GM19099 (cell line): Measurements from ENCODE around the gene SMIM44.

Source experiments
- POLR2A ChIP-seq: IDR thresholded peaks from 3 replicates; pipeline ENCODE4 v1.6.1; 2011; ENCODE audit warnings: low read depth; ENCODE audit not compliant: insufficient read length; ENCODE audit errors: extremely low read depth

Gene SMIM44

DNA sequence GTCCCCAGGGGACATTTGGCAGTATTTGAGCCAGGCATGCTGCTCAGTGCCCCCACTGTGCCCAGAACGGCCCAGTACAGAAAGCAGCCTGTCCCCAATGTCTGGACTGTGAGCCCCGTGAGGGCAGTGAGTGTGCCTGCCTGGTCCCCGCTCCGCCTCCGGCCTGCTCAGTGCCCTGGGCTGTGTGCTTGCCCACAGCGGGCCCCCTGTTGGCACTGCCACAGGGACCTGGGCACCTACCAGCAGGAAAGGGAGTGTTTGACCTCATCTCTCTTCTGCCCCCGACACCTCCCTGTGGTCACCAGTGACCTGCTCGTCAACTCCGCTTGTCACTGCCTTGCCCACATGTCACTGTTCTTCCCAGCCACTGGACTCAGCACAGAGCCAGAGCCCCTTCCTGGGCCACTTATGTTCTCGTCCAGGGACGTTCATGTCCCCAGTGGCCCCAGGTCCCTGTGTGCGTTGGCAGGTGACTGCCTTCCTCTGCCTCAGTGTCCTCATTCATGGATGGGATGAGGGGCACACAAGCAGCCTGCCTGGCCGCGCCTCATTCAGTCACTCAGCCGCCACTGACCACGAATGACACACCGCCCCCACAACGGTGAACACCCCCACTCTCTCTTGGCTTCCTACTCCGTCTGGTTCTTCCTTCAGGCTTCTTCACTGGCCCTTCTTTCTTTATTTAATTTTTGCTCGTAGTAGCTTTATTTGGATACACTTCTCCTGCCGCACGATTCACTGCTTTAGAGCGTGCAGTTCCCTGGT, 25.7 kb upstream of the SMIM44 start:
- no peak for TF ChIP-seq POLR2A

DNA sequence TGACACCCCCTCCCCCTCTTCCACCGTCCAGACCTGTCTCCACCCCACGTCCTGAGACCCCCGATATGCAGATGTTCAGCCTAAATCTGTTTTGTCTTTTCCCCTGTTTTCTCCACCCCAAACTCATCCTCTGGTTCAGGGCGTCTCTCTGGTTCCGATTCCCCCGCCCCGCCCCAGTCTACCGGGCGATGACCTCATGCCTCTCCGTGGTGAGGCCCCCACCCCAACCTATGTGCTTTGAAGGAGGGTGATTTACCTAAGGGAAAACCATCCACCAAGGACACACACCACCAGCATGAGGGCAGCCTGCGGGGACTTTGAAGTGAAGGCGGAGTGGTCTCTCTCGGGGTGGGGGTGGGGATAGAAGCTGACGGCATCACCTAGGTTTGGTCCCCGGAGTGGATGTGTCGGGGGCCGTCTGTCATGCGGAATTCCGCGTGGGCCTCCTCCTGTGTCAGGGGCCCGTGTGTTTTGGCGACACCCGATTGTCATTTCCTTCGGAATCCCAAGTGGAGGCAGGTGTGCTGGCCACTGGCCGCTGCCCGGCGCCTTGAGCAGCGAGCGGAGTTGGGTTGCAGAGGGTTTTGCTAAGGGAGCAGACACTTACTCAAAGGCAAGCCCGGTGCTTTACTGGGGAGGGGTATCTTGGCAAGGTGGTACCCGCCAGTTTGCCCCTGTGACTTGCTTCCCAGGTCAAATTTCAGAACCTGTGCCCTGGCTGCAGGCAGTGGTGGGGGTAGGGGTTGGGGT, 24.3 kb upstream of the SMIM44 start:
- no peak for TF ChIP-seq POLR2A

DNA sequence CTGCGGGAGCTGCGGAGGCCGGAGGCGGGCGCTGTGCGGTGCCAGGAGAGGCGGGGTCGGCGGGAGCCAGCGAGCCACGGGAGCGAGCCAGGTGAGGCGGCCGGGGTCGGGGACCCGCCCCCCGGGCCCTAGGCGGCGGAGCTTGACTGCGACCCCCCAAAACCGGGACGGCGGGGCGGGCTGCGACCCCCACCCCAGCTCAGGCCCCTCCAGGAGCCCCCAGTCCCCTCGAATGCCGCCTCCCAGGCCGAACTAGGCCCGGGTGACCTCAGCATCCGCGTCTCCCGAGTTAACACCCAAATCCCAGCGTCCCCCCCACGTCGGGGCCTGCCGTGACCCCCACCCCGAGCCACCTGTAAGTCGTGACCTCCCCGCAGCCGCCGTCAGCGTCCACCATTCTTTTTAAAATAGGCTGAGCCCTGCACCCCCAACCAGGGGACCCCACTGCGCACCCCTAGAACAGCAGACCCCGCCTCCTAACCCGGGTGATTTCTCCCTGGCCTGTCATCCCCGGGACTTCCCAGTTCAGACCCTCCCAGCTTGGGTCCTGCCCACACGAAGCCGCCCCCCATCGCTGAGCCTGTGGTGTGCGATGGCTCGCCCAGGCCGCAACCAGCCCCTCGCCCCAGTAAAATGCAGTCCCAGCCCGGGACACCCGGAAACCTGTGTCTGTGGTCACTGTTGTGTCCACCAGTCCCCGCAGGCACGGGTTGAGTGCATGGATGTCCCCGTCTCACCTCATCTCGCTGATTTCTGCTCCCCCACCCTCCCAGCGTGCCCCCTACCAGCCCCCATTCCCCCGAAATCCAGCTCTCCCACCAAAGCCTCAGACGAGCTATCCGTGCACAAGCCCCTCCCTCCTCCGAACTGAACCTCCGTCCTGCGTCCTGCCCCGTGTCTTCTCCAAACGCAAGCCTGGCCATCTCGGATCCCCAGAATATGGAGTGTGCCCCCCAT, 23.4 kb upstream of the SMIM44 start:
- no peak for TF ChIP-seq POLR2A

DNA sequence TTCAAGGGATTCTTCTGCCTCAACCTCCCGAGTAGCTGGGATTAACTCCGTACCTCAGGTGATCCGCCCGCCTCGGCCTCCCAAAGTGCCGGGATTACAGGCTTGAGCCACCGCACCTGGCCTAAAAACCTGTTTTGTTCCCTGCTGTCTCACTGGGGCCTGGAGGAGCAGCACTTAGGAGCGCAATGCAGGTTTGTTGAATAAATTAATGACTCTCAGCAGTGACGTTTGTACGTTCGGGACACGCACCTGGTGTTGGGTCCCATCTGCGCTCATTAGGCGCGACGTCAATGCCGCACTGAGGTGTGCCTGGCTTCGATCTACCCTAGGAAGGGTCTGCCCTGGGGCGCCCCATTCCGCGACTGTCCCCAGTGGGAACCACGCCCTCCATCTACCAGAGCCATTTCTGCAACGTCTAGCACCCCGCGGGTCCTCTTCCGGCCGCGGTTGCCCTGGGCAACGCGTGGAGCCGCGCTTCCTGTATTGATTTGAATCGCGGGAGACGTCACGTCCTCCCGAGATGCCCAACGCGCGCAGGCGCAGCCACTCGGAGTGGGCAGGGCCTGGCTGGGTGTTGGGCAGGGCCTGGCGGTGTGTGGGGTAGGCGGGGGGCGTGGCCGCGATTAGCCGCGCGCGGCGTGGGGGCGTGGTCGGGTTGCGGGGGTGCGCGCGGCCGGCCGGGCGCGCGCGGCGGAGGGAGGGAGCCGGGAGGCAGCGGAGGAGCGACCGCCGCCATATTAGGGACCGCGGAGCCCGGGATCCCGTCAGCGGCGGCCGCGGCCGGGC, 22.6 kb upstream of the SMIM44 start, which contains the start of gene FZR1:
FZR1 (plus strand) TSS at position 714 of the 786 bp plus-strand sequence. CDS start 16,679 bp downstream, outside the sequence.
- TF ChIP-seq POLR2A = peak; percentile 70

DNA sequence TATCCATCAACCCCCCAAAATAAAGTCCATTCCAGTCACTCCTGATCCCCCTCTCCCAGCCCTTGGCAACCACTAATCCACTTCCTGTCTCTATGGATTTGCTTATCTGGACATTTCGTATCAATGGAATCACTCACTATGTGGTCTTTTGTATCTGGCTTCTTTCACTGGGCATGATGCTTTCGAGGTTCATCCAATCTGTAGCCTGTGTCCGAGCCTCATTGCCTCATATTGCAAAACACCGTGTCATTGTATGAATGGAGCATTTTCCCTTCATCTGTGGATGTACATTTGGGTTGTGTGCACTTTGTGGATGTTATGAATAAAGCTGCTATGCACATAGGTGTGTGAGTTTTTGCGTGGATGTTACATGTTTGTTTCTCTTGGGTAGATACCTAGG, 21.5 kb upstream of the SMIM44 start:
- no peak for TF ChIP-seq POLR2A

DNA sequence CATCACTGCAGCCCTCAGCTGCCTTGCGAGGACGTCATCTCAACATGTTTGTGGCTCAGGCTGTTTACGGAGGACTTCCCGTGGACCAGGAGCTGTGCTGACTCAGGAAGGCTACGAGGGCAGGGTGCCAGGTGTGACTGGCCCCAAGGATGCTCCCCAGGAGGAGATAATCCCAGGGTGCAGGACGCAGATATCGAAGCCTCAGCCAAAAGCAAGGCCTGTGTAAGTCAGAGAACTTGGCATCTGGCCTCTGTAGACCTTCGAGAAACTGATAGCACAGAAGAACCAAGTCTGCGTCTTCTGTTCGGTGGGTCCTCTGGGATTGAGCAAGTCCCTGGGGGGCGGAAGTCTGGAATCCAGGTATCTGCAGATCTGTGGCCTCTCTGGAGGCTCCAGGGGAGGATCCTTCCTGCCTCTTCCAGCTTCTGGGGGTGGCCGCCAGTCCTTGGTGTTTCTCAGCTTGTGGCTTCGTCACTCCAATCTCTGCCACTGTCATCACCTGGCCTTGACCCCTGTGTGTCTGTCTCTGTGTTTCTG, 19.9 kb upstream of the SMIM44 start:
- no peak for TF ChIP-seq POLR2A

DNA sequence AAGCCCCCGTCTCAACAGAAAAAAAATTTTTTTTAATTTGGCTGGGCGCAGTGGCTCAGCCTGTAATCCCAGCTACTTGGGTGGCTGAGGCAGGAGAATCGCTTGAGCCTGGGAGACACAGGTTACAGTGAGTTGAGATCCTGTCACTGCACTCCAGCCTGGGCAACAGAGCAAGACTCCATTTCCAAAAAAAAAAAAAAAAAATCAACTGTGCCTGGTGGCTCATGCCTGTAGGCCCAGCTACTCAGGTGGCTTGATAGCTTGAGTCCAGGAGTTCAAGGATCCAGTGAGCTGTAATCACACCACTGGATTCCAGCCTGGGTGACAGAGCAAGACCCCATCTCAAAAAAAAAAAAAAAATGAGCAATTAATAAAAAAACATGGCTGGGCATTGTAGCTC, 18.5 kb upstream of the SMIM44 start:
- TF ChIP-seq POLR2A = no peak

DNA sequence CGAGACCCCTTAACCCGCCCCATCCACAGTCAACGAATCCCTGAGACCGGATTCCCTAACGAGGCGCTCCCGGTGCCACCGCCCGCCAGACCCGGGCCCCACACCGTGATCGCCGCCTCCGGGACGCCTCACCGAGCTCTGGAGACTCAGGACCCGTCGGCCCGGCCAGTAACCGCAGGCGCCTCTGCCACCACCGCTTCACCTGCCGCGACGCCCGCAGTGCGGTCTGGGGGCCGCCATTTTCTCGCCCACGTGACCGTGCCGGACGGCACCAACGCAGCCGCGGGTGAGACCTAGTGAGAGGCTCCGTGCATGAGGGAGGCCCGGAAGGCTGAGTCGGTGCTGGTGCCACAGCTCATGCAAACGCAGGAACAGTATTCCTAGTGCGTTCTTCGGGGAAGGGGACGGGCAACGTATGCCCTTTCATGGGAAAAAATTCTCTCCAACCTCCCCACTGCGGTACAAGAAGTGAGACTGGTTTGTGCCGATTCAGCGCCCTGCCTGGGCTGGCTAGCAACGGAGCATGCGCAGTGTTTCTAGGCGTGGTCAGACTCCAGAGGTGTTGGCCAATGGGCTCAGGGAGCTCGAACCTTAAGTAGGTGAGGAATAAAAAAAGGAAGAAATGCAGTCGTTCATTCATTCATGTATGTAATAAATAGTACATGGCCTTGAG, 17.3 kb upstream of the SMIM44 start, which contains the start of gene DOHH:
DOHH (minus strand) TSS at position 246 of the 673 bp plus-strand sequence. CDS start 3,860 bp downstream, outside the sequence.
- peak; percentile 85 for TF ChIP-seq POLR2A

DNA sequence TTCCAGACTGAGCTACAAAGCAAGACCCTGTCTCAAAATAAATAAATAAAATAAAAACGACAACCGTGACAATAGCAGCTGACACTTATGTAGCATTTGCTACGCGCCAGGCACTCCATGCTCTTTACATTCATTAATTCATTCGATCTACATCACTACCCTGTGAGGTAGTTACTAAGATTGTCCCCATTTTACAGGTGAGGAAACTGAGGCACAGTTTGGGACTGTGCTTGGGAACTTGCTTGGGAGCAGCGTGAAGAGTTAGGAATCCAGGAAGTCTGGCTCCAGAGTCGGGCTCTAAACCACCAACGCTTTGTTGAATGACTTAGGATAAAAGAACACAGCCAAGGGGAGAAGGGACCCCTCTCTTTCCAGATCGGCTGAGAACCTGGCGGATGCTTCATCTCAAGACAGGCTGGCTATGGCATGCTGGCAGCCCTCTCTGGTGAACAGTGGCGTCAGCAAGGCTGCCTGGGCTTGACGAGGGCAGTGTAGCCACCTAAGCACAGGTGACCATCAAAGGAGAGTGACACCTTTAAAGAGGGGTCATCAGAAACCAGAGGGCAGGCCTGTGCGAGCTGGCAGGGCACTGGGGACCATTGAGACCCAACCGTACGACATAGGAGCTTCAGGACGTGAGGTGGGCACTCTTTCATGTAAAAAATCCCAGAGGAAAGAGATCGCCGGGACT, 16.6 kb upstream of the SMIM44 start:
- TF ChIP-seq POLR2A = no peak

DNA sequence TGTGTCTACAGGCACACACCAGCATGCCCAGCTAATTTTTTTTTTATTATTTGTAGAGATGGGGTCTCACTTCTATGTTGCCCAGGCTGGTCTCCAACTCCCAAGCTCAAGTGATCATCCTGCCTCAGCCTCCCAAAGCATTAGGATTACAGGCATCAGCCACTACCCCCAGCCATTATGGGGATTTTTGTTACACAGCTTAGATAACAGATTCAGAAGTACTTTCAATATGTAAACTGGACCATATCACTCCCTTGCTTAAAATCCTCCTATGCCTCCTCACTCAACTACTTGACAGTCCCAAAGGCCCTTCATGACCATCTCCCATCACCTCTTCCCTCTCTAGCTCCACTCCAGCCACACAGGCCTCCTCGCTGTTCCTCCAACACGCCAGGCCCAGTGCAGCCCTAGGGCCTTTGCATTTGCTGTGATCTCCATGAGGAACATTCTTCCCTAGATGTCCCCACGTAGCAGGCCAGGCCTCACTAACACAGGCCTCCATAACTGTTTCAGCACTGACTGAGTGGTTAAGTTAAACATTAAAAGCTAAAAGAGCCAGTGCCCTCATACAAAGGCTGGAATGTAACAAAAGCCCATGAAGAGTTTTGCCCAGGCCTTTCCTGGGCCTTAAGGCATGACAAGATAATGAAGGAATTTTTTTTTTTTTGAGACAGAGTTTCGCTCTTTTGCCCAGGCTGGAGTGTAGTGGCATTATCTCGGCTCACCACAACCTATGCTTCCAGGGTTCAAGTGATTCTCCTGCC, 14.7 kb upstream of the SMIM44 start:
- no peak for TF ChIP-seq POLR2A

DNA sequence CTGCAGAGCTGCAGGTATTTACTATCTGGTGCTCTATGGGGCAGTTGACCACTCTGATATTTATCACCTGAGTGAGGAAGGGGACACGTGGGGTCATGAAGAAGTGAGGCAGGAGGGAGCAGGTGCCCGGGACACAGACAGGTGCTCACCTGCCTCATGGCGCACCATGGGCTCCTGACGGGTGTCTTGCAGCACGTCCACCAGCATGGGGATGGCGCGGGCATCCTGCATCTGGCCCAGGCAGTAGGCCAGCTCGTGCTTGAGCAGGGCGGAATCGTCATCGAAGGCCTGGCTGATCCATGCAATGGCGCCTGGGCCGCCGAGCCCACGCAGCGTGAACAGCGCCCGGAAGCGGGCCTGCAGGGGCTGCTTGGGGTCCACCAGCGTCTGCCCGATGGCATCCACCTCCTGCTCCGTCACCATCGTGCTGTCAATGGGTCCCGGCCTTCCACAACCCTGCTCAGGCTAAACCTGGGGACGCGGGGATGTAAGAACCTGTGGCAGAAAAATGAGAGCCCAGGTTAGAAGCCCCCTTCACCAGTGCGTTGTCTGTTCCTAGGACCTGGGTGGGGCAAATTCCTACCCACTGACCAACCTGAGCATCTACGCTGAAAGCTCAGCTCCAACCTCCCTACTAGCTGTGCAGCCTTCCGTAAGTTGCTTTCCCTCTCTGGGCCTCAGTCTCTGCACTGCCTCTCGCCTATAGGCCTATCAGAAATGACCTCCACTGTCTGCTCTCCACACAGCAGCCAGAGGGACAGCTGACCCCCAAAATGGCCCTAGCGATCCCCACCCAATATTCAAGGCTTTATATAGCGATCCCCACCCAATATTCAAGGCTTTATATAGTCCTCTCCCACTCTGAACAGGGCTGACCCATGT, 13.4 kb upstream of the SMIM44 start:
- no peak for TF ChIP-seq POLR2A

DNA sequence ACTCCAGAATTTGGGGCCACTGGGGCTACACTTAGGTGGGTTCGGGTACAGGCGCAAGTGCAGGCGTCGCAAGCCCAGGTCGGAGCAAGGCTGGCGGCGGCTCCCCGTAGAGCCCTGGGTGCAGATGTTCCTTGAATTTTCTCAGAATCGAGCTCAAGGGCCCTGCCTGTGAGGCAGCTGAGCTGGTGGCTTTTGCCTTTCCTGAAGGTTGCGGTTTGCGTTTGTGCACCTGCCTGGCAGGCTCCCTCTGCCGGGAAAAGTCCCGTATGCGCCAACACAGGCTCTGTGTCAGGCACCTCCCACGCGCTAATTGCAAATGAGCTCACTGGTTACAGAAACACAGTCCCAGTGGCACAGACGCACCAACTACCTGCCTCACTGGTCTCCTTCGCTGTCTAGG, 11.3 kb upstream of the SMIM44 start:
- no peak for TF ChIP-seq POLR2A

DNA sequence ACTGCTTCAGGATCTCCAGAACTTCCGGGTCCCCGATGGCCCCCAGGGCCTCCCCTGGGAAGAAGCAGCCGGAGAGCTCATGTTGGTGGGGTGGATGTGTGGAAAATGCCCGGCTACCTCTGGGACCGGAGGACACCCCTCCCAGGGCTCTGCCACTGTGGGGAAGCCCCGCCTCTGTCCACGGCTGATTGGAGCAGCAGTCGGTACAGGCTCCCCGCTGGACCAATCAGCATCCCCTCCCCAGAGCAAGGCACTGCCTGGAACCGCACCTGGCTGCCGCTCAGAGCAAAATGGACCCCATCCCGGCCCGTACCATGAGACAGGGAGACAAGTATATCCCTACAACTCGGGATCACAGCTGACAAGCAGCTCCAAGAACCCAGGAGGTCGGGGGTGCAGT, 10.8 kb upstream of the SMIM44 start:
- TF ChIP-seq POLR2A = no peak
